K562 (cell line): Measurements from ENCODE around the gene RPL36AL. TPM values are rescaled to one million over a fixed set of nuclear protein-coding genes. Genes with fewer than 3 reads are reported as not detected.

Experiments
- CBX8 ChIP-seq: fragments of 200-600 bp; sonication (generic); IDR thresholded peaks from 2 replicates; pipeline ENCODE4 v1.6.1; 2012; ENCODE audit warnings: borderline replicate concordance, mixed run types, low read depth, mild to moderate bottlenecking, moderate library complexity, mixed read lengths, low read length, control low read depth, inconsistent platforms; ENCODE audit not compliant: poor library complexity, severe bottlenecking; ENCODE audit errors: extremely low read depth
- CXXC5 ChIP-seq: fragments of 250-450 bp; sonication (Bioruptor Pico); IDR thresholded peaks from 2 replicates; pipeline ENCODE4 v1.8.0; 2022; ENCODE audit warnings: inconsistent platforms, mild to moderate bottlenecking, moderate library complexity
- ESRRB ChIP-seq: fragments of 250-450 bp; sonication (Bioruptor Pico); IDR thresholded peaks from 2 replicates; pipeline ENCODE4 v1.5.0; 2020; ENCODE audit warnings: mild to moderate bottlenecking, moderate library complexity, borderline replicate concordance
- IRF2 ChIP-seq: sonication (generic); formaldehyde crosslinking; IDR thresholded peaks from 2 replicates; pipeline ENCODE4 v1.8.1; 2022; ENCODE audit warnings: mild to moderate bottlenecking, missing genetic modification reagents
- KLF6 ChIP-seq: fragments of 250-450 bp; sonication (Bioruptor Pico); IDR thresholded peaks from 2 replicates; pipeline ENCODE4 v1.4.0; 2020; ENCODE audit warnings: mild to moderate bottlenecking, moderate library complexity, borderline replicate concordance
- MAFK ChIP-seq: IDR thresholded peaks from 2 replicates; pipeline ENCODE4 v1.6.1; 2011; ENCODE audit warnings: low read length, improper control_type of control experiment
- TSC22D4 ChIP-seq: fragments of 450-650 bp; IDR thresholded peaks from 2 replicates; pipeline ENCODE4 v1.6.1; 2016; ENCODE audit warnings: missing genetic modification characterization, missing biosample characterization, control low read depth
- UBTF ChIP-seq, 2 experiments: IDR thresholded peaks; 2 replicates each; pipeline ENCODE4 v1.6.1; 2012; ENCODE audit warnings: improper control_type of control experiment in 2 of 2, low read depth in 2 of 2, low read length in 2 of 2, borderline replicate concordance in 1 of 2
- ZBED1 ChIP-seq: IDR thresholded peaks from 2 replicates; pipeline ENCODE4 v1.6.1; 2014
- ZNF318 ChIP-seq, 2 experiments: fragments of 450-650 bp; IDR thresholded peaks; 2 replicates each; pipeline ENCODE4 v1.6.1; 2016; ENCODE audit warnings: mild to moderate bottlenecking in 2 of 2, borderline replicate concordance in 1 of 2, low read depth in 1 of 2, moderate library complexity in 1 of 2
- polyA plus RNA-seq, 8 experiments: library from polyadenylated mRNA; depleted of rRNA in 4 of 8; stranded (reverse) in 5 of 8; unstranded in 3 of 8; fragments of >200 nt; fragmentation: Nextera tagmentation in 2 of 8; fragmentation: Illumina TruSeq in 1 of 8; extraction: Ambion mirVana in 2 of 8; extraction: Trizol in 1 of 8; gene quantifications; 2 replicates each; pipeline versions ENCODE4 v1.2.1 to v1.2.3, GENCODE V29; 2011 to 2014; ENCODE audit warnings: inconsistent platforms in 1 of 8, missing spikeins in 1 of 8
- total RNA-seq, 7 experiments: library from RNA; depleted of rRNA in 6 of 7; stranded (reverse); fragments of >200 nt in 6 of 7; fragmentation: Illumina TruSeq in 2 of 7; extraction: Trizol in 2 of 7; gene quantifications; 2 replicates each; pipeline versions ENCODE4 v1.2.1 to v1.2.3, GENCODE V29; 2011 to 2021; ENCODE audit warnings: low replicate concordance in 1 of 7
- TF ChIP-seq, protein P1 (sequence below): fragments of 450-650 bp; IDR thresholded peaks from 2 replicates; pipeline ENCODE4 v1.7.0; 2016; ENCODE audit warnings: borderline replicate concordance
- TF ChIP-seq, protein P2 (sequence below): sonication (generic); formaldehyde crosslinking; IDR thresholded peaks from 2 replicates; pipeline ENCODE4 v1.8.0; 2023; ENCODE audit warnings: mild to moderate bottlenecking, missing genetic modification reagents

RPL36AL gene
- total and polyA plus RNA-seq, 9 of the 15 experiments (the other 6 are each of a cell fraction or from before 2014, with no cell fraction given), result 146 to 674 (median 360) TPM

- TF ChIP-seq UBTF (IDR thresholded peaks at IDR 0.05; ENCODE audit: borderline replicate concordance in 1 of 2, low read depth in 2 of 2, low read length in 2 of 2) (peak in 1 of 2 experiments; percentile 95; a peak in 2 of 4 replicates), KLF6 (CRISPR knock-in tag) (no peak), CBX8 (no peak), CXXC5 (peak; percentile 72), IRF2 (CRISPR knock-in tag) (no peak), MAFK (no peak), ZBED1 (no peak), ESRRB (no peak), ZNF318 (IDR thresholded peaks at IDR 0.05; ENCODE audit: borderline replicate concordance in 1 of 2, low read depth in 1 of 2) (no peak), TSC22D4 (no peak)
- TF ChIP-seq, protein P1, sequence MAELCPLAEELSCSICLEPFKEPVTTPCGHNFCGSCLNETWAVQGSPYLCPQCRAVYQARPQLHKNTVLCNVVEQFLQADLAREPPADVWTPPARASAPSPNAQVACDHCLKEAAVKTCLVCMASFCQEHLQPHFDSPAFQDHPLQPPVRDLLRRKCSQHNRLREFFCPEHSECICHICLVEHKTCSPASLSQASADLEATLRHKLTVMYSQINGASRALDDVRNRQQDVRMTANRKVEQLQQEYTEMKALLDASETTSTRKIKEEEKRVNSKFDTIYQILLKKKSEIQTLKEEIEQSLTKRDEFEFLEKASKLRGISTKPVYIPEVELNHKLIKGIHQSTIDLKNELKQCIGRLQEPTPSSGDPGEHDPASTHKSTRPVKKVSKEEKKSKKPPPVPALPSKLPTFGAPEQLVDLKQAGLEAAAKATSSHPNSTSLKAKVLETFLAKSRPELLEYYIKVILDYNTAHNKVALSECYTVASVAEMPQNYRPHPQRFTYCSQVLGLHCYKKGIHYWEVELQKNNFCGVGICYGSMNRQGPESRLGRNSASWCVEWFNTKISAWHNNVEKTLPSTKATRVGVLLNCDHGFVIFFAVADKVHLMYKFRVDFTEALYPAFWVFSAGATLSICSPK, result no peak
- TF ChIP-seq, protein P2, sequence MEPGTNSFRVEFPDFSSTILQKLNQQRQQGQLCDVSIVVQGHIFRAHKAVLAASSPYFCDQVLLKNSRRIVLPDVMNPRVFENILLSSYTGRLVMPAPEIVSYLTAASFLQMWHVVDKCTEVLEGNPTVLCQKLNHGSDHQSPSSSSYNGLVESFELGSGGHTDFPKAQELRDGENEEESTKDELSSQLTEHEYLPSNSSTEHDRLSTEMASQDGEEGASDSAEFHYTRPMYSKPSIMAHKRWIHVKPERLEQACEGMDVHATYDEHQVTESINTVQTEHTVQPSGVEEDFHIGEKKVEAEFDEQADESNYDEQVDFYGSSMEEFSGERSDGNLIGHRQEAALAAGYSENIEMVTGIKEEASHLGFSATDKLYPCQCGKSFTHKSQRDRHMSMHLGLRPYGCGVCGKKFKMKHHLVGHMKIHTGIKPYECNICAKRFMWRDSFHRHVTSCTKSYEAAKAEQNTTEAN (CRISPR knock-in tag), result no peak
Observed at GRCh38 chr14:49598485-49599300, 21.7 kb downstream of the RPL36AL start, which contains the start of gene LRR1 (continued).
